ENCODE data around the gene WNT3A. TPM values are rescaled to one million over a fixed set of nuclear protein-coding genes. Genes with fewer than 3 reads are reported as not detected.

Gene WNT3A
- total RNA-seq, 4 donors from 2014 or later, result 1.9 to 4.1 (median 3.5) TPM

DNA sequence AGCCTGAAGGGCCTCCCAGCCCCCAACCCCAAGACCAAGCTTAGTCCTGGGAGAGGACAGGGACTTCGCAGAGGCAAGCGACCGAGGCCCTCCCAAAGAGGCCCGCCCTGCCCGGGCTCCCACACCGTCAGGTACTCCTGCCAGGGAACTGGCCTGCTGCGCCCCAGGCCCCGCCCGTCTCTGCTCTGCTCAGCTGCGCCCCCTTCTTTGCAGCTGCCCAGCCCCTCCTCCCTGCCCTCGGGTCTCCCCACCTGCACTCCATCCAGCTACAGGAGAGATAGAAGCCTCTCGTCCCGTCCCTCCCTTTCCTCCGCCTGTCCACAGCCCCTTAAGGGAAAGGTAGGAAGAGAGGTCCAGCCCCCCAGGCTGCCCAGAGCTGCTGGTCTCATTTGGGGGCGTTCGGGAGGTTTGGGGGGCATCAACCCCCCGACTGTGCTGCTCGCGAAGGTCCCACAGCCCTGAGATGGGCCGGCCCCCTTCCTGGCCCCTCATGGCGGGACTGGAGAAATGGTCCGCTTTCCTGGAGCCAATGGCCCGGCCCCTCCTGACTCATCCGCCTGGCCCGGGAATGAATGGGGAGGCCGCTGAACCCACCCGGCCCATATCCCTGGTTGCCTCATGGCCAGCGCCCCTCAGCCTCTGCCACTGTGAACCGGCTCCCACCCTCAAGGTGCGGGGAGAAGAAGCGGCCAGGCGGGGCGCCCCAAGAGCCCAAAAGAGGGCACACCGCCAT lies 53.8 kb downstream of the WNT3A start:
- intact Hi-C loops (cut with DNase I; ENCODE audit: low total_unique reads), result no loop called here
- 21 to 23% methylated on average over 30 to 31 of the region's 34 CpGs for WGBS, 2 donors
- no peak for TF ChIP-seq POLR2A (IDR thresholded peaks at IDR 0.05)
- TF ChIP-seq, protein P1, sequence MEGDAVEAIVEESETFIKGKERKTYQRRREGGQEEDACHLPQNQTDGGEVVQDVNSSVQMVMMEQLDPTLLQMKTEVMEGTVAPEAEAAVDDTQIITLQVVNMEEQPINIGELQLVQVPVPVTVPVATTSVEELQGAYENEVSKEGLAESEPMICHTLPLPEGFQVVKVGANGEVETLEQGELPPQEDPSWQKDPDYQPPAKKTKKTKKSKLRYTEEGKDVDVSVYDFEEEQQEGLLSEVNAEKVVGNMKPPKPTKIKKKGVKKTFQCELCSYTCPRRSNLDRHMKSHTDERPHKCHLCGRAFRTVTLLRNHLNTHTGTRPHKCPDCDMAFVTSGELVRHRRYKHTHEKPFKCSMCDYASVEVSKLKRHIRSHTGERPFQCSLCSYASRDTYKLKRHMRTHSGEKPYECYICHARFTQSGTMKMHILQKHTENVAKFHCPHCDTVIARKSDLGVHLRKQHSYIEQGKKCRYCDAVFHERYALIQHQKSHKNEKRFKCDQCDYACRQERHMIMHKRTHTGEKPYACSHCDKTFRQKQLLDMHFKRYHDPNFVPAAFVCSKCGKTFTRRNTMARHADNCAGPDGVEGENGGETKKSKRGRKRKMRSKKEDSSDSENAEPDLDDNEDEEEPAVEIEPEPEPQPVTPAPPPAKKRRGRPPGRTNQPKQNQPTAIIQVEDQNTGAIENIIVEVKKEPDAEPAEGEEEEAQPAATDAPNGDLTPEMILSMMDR (IDR thresholded peaks at IDR 0.05), result no peak
- H3K4me3 ChIP-seq (ENCODE audit: low read depth, poor library complexity, severe bottlenecking), result no peak overlapping the region
- DNase-seq (ENCODE audit: low spot score in 2 of 2), result no peak

DNA sequence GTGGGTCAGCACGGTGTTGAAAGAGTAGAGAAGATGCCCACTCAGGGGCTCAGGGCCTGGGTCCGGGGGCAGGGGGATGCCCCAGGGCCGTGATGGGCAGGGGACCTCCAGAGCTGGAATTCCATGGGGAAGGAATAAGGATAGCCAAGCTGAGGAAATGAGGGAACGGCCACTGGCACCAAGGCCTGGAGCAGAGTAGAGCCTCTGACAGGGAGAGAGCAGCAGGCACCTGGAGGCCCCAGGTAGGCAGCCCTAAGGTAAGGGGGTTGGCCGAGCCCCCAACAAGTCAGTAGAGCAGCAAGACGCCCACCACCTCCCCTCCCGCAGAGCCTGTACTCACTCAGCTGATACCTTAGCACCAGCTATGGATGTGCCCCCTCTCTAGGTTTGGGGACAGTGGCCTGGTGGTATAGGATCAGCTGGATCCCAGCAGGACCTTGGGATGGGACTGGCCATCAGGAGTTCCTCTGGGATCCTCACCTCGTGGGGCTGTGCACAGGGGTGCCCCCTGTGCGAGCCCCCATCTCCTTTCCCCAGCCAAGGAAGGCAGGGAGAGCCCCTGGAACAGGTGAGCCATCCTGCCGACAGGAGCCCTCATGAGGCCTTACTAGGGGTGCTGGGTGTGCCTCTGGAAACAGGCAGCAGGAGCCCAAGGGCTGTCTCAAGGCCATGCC lies 54.8 kb downstream of the WNT3A start:
- intact Hi-C loops (cut with DNase I; ENCODE audit: low total_unique reads), result no loop called here
- WGBS, 2 donors, result 71 to 75% methylated on average over 10 of the region's 10 CpGs
- no peak overlapping the region for H3K4me3 ChIP-seq (ENCODE audit: low read depth, poor library complexity, severe bottlenecking)
- peak in 1 of 2 donors; percentile 85 for DNase-seq (ENCODE audit: low spot score in 2 of 2)
- no peak for TF ChIP-seq POLR2A (IDR thresholded peaks at IDR 0.05)
- TF ChIP-seq, protein P1 (IDR thresholded peaks at IDR 0.05), result no peak

DNA sequence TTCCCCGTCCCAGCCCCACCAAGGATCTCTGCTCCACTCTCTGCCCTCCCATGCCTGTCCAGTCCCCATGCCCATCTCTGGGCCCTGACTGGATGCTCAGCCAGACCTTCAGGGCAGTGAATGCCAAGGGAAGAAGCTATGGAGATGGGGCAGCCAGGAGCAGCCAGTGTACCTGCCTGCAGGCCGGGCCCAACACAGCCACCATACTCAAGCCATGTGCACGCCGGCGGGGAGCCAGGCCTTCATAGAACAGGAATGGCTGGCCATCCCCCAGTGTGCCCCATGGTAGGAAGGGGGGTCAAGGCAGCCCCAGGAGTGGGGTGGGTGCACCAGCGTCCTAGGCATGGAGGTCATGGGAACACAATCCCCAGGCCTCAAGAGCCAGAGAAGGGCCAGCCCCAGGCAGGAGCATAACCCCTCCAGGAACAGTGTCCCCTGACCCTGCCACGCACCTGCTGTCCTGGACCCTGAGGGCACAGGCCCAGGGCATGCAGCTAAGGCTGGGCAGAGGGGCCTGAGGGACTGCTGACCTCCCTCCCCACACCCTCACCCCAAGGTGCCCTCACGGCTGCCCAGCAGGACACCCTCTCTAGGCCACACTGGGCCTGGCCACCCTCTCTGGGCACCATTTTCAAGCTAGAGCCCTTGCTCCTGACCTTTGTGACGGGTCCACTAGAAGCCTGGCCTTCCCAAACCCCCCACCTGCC lies 55.4 kb downstream of the WNT3A start:
- WGBS, 2 donors, result 94 to 97% methylated on average over 8 of the region's 9 CpGs
- intact Hi-C loops (cut with DNase I; ENCODE audit: low total_unique reads), result no loop called here
- no peak for TF ChIP-seq POLR2A (IDR thresholded peaks at IDR 0.05)
- TF ChIP-seq, protein P1 (IDR thresholded peaks at IDR 0.05), result no peak
- DNase-seq (ENCODE audit: low spot score in 2 of 2), result peak in 1 of 2 donors; percentile 78
- H3K4me3 ChIP-seq (ENCODE audit: low read depth, poor library complexity, severe bottlenecking), result no peak overlapping the region

DNA sequence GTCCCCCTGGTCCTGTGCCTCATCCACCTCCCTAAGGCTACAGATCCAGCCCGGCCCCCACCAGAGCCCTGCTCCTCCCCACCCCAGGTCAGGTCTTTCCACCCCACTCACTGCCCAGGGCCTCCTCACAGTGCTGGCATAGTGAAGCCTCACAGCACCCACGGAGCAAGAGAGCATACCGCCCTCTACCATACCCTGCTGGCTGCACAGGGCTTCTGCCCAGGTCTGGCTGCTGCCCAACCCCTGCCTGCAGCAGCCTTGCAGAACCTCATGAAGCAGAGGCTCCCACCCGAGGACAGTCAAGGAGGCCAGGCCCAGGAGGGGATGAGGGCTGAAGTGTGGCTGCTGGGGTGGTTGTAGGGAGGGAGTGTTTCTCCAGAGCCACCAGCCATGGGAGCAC lies 56.0 kb downstream of the WNT3A start:
- peak in 1 of 2 donors; percentile 73 for DNase-seq (ENCODE audit: low spot score in 2 of 2)
- TF ChIP-seq POLR2A (IDR thresholded peaks at IDR 0.05), result no peak
- TF ChIP-seq, protein P1 (IDR thresholded peaks at IDR 0.05), result no peak
- H3K4me3 ChIP-seq (ENCODE audit: low read depth, poor library complexity, severe bottlenecking), result no peak overlapping the region
- intact Hi-C loops (cut with DNase I; ENCODE audit: low total_unique reads), result no loop called here
- 43 to 62% methylated on average over 3 to 4 of the region's 4 CpGs for WGBS, 2 donors

DNA sequence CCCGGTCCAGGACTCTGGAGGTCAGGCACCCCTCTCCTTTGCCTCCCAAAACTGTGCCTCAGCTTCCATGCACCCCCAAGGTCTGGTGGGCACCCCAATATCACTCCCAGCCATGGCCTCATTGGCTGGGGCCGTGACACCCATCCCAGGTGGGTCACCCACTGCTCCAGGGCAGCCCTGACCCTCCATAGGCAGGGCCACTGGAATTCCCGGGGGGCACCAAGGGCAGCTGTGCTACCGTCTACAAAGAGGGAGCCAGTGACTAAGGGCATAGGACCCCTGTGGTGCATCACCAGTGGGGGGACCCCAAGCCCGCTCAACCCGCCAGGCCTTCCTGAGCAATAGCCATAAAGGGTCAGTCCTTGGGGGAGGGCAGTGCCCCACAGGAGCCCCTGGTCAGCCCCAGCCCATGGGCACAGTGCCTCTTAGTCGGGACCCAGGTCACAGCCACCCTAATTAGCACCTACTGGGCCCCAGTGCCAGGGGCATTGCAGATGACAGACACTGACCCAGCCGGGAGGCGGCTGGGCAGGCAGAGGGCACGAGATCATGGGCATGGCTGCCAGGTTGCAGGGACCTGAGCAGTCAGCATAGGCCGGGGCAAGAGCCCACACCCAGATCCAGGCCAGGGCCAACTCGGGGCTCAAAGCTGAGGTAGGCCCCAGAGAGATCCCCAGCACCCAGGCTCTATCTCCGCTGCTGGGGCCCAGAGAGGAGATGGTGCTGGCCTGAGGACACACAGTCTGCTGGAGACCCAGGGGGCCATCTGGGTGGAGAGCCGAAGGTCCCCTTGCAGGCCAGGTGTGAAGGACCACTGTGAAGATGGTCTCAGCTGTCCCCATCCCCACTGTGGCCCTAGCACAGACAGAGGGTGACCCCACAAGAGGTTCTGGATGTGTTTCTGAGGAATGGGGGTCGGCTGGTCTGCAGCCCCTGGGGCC lies 56.7 kb downstream of the WNT3A start:
- DNase-seq (ENCODE audit: low spot score in 2 of 2), result peak in 1 of 2 donors; percentile 82
- no peak overlapping the region for H3K4me3 ChIP-seq (ENCODE audit: low read depth, poor library complexity, severe bottlenecking)
- intact Hi-C loops (cut with DNase I; ENCODE audit: low total_unique reads), result no loop called here
- 77 to 80% methylated on average over 7 to 12 of the region's 15 CpGs for WGBS, 2 donors
- TF ChIP-seq, protein P1 (IDR thresholded peaks at IDR 0.05), result no peak
